Right lobe of liver (tissue), 4 donors: Measurements from ENCODE around the gene NPSR1.

Source experiments
- POLR2A ChIP-seq: fragments of 450-650 bp; IDR thresholded peaks from one replicate; pipeline ENCODE4 v1.6.1; 2017; ENCODE audit warnings: antibody characterized with exemption, mild to moderate bottlenecking
- TF ChIP-seq, protein P1 (sequence below), 4 donors: fragments of 200-600 bp in 3 of 4; fragments of 450-650 bp in 1 of 4; IDR thresholded peaks; one replicate each; pipeline versions ENCODE4 v1.5.1 to v1.8.0; 2016 to 2022; ENCODE audit warnings: antibody characterized with exemption in 4 of 4, mild to moderate bottlenecking in 2 of 4
- donor health status: DM: no; HTN: no; CAD: no.
- donor health status: DM: no; HTN: no; CAD: no.
- donor health status: DM: no; HTN: yes; CAD: no.

DNA sequence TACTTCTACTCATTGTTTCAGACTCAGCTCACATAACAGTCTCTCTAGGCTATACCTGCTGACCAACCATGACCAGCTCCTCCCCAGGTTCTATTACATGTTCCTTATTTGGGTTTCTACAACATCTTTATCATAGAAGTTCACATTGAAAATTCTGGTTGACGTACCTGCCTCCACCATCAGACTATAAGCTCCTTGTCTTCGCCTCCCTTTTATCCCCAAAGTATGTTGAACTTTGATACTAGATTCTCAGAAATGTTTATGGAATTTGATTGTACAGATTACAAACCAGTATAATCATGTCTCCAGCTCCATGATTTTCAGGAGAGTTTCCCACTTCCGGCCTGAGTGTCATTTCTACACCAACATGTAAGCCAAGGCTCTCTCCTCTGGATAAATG lies 15.0 kb downstream of the NPSR1 start:
- TF ChIP-seq, protein P1, sequence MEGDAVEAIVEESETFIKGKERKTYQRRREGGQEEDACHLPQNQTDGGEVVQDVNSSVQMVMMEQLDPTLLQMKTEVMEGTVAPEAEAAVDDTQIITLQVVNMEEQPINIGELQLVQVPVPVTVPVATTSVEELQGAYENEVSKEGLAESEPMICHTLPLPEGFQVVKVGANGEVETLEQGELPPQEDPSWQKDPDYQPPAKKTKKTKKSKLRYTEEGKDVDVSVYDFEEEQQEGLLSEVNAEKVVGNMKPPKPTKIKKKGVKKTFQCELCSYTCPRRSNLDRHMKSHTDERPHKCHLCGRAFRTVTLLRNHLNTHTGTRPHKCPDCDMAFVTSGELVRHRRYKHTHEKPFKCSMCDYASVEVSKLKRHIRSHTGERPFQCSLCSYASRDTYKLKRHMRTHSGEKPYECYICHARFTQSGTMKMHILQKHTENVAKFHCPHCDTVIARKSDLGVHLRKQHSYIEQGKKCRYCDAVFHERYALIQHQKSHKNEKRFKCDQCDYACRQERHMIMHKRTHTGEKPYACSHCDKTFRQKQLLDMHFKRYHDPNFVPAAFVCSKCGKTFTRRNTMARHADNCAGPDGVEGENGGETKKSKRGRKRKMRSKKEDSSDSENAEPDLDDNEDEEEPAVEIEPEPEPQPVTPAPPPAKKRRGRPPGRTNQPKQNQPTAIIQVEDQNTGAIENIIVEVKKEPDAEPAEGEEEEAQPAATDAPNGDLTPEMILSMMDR (IDR thresholded peaks at IDR 0.05): no peak
- TF ChIP-seq POLR2A: no peak
